Stomach (tissue), 9 donors: Measurements from ENCODE around the gene ZNF415. TPM values are rescaled to one million over a fixed set of nuclear protein-coding genes. Genes with fewer than 3 reads are reported as not detected.

ENCODE experiments used
- DNase-seq, 2 donors: peaks; one replicate each; pipeline versions ENCODE4 v3.0.0 to v3.0.0-alpha.2; 2013 to 2019
- H3K27ac ChIP-seq, 5 donors: fragments of 200-600 bp in 4 of 5; sonication (generic) in 4 of 5; one replicate each; pipeline ENCODE4 v1.5.1; 2013 to 2019; ENCODE audit warnings: mild to moderate bottlenecking in 1 of 5, moderate library complexity in 1 of 5
- H3K27me3 ChIP-seq, 3 donors: fragments of 200-600 bp; sonication (generic); one replicate each; pipeline ENCODE4 v1.5.1; 2017 to 2019; ENCODE audit warnings: mixed run types in 1 of 3
- H3K36me3 ChIP-seq, 4 donors: fragments of 200-600 bp; sonication (generic); 1 replicate in 3 of 4; 2 replicates in 1 of 4; pipeline ENCODE4 v1.5.1; 2016 to 2019
- H3K4me1 ChIP-seq, 4 donors: fragments of 200-600 bp; sonication (generic); one replicate each; pipeline ENCODE4 v1.5.1; 2016 to 2019
- H3K4me3 ChIP-seq, 4 donors: fragments of 200-600 bp; sonication (generic) in 3 of 4; one replicate each; pipeline ENCODE4 v1.5.1; 2016 to 2019; ENCODE audit warnings: mild to moderate bottlenecking in 1 of 4
- H3K9me3 ChIP-seq, 4 donors: fragments of 200-600 bp; sonication (generic); one replicate each; pipeline ENCODE4 v1.5.1; 2016 to 2019
- EP300 ChIP-seq: sonication (generic); formaldehyde crosslinking; IDR thresholded peaks from one replicate; pipeline ENCODE4 v1.6.1; 2017; ENCODE audit warnings: antibody characterized with exemption
- POLR2A ChIP-seq, 4 donors: fragments of 450-650 bp; IDR thresholded peaks; one replicate each; pipeline ENCODE4 v1.6.1; 2016; ENCODE audit warnings: antibody characterized with exemption in 4 of 4, control low read depth in 2 of 4, mild to moderate bottlenecking in 1 of 4, moderate library complexity in 1 of 4
- POLR2AphosphoS5 ChIP-seq, 3 donors: sonication (generic); formaldehyde crosslinking; IDR thresholded peaks; one replicate each; pipeline ENCODE4 v1.6.1; 2016; ENCODE audit warnings: antibody characterized with exemption in 3 of 3
- WGBS, 5 donors: extraction: QIAGEN DNeasy Blood & Tissue Kit in 3 of 5; methylation state at CpG; one replicate each; pipeline versions ENCODE4 v1.1.5 to v1.1.7; 2013 to 2018; 5-methylcytosine and 5-hydroxymethylcytosine counted together
- intact Hi-C: fragments of 100-400 bp; cut with DNase I; formaldehyde crosslinking; loops from one replicate; pipeline ENCODE4 v1.15.1; 2023; ENCODE audit warnings: low total_unique reads
- polyA plus RNA-seq, 3 donors: library from polyadenylated mRNA; stranded (reverse); fragments of 200-250 nt; gene quantifications; one replicate each; pipeline ENCODE4 v1.2.3, GENCODE V29; 2013
- total RNA-seq, 5 donors: library from RNA; depleted of rRNA; stranded (reverse); fragments of >200 nt; gene quantifications; one replicate each; pipeline versions ENCODE4 v1.1.0 to v1.2.3, GENCODE V29; 2014 to 2016
- TF ChIP-seq, protein P1 (sequence below), 7 experiments: fragments of 450-650 bp in 4 of 7; fragments of 200-600 bp in 3 of 7; sonication (generic) in 3 of 7; IDR thresholded peaks; one replicate each; pipeline ENCODE4 v1.5.1; 2016 to 2019; ENCODE audit warnings: antibody characterized with exemption in 7 of 7, control low read depth in 2 of 7, mild to moderate bottlenecking in 1 of 7
- donor health status: healthy with polysubstance abuse.
- donor health status: Bipolar disorder and iron deficiency.
- donor health status: healthy.

Gene ZNF415
- total and polyA plus RNA-seq, 8 donors, result 0.29 to 281 (median 10.3) TPM

DNA sequence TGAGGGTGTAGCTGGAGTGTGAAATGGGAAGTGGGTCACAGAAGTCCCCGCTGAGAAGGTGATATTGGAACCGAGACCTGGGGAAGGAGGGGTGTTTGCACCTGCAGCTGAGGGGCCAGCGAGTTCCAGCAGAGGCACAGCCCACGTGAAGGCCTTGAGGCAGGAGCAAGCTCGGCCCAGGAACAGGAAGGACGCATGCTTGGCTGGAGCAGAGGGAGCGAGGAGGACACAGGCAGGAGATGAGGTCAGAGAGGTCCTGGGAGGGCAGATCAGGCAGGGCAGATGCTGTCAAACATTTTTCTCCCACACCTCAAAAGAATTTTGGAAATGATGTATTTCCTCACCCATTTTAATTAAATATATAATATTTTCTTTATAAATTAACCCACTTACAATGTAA lies 9.3 kb downstream of the ZNF415 start:
- H3K36me3 ChIP-seq, result peaks cover 0 to 43% (median 18%) of the 10 kb centered on the region in 4 donors
- intact Hi-C loops, result no loop called here
- H3K27ac ChIP-seq, result no peak overlapping the region
- no peak overlapping the region for H3K4me3 ChIP-seq
- H3K4me1 ChIP-seq, result no peaks in the 10 kb centered on the region
- WGBS, 5 donors, result 84 to 93% (median 86%) methylated on average over 7 of the region's 7 CpGs
- no peak for TF ChIP-seq EP300
- no peak for TF ChIP-seq POLR2AphosphoS5 (IDR thresholded peaks at IDR 0.05)
- TF ChIP-seq POLR2A (IDR thresholded peaks at IDR 0.05), result no peak
- TF ChIP-seq, protein P1, sequence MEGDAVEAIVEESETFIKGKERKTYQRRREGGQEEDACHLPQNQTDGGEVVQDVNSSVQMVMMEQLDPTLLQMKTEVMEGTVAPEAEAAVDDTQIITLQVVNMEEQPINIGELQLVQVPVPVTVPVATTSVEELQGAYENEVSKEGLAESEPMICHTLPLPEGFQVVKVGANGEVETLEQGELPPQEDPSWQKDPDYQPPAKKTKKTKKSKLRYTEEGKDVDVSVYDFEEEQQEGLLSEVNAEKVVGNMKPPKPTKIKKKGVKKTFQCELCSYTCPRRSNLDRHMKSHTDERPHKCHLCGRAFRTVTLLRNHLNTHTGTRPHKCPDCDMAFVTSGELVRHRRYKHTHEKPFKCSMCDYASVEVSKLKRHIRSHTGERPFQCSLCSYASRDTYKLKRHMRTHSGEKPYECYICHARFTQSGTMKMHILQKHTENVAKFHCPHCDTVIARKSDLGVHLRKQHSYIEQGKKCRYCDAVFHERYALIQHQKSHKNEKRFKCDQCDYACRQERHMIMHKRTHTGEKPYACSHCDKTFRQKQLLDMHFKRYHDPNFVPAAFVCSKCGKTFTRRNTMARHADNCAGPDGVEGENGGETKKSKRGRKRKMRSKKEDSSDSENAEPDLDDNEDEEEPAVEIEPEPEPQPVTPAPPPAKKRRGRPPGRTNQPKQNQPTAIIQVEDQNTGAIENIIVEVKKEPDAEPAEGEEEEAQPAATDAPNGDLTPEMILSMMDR (IDR thresholded peaks at IDR 0.05), result no peak
- no peak for DNase-seq
- no peaks in the 10 kb centered on the region for H3K27me3 ChIP-seq
- H3K9me3 ChIP-seq, result peaks cover 0 to 43% (median 14%) of the 10 kb centered on the region in 4 donors

DNA sequence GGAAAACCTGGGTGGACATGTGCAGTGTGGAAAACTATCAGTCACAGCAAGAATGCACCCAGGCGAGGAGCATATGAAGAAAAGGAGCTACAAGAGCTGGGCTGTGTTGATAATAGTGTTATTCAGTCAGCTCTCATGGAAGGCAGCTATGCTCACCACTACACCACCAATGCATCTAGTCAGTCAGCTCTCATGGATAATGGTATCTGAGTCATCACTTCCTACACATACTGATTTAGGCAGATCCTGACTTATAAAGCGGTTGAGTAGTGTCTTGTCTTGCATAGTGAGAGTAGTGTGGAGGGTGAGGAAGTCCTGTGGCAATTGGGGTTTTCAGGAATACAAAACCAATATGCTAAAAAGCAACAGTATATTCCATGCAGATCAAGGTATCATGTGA lies 20.4 kb downstream of the ZNF415 start:
- Histone ChIP-seq H3K4me3 (no peak overlapping the region), H3K27ac (no peak overlapping the region), H3K4me1 (no peaks in the 10 kb centered on the region), H3K9me3 (peaks cover 0 to 49% (median 19%) of the 10 kb centered on the region in 4 donors), H3K36me3 (peaks cover 30 to 92% (median 68%) of the 10 kb centered on the region in 4 donors), H3K27me3 (no peaks in the 10 kb centered on the region)
- WGBS, 5 donors, result 93 to 100% (median 97%) methylated on average over 2 of the region's 2 CpGs
- intact Hi-C loops, result no loop called here
- TF ChIP-seq POLR2AphosphoS5 (IDR thresholded peaks at IDR 0.05), result no peak
- TF ChIP-seq POLR2A (IDR thresholded peaks at IDR 0.05), result no peak
- TF ChIP-seq, protein P1 (IDR thresholded peaks at IDR 0.05), result no peak
- no peak for TF ChIP-seq EP300
- DNase-seq, result no peak

DNA sequence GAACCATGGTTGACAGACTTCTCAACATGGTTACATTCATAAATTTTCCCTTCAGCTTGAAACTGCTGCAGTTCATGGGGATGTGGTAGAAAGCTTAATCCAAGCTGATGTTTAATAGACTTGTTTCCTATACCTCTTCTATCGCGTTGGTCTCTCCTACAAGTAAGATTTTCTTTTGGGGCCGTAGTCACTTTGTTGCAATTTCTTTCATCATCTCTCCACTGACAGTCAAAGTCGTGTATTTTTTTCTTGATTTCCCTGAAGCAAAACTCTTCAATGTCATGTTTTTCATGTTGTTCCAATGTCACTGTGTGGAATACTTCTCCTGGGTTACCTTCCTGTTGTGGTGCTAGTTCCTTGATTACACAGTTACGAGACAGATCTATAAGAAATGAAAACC lies 23.2 kb downstream of the ZNF415 start:
- DNase-seq, result no peak
- no peak overlapping the region for H3K27ac ChIP-seq
- peaks cover 0 to 34% (median 9%) of the 10 kb centered on the region in 4 donors for H3K9me3 ChIP-seq
- no peak for TF ChIP-seq EP300
- TF ChIP-seq, protein P1 (IDR thresholded peaks at IDR 0.05), result no peak
- TF ChIP-seq POLR2A (IDR thresholded peaks at IDR 0.05), result no peak
- TF ChIP-seq POLR2AphosphoS5 (IDR thresholded peaks at IDR 0.05), result no peak
- no peaks in the 10 kb centered on the region for H3K27me3 ChIP-seq
- 91 to 97% (median 96%) methylated on average over 5 of the region's 5 CpGs for WGBS, 5 donors
- H3K4me1 ChIP-seq, result peaks cover 0 to under 1% (median 0%) of the 10 kb centered on the region in 4 donors
- H3K4me3 ChIP-seq, result no peak overlapping the region
- peaks cover 19 to 64% (median 41%) of the 10 kb centered on the region in 4 donors for H3K36me3 ChIP-seq
- intact Hi-C loops, result no loop called here

DNA sequence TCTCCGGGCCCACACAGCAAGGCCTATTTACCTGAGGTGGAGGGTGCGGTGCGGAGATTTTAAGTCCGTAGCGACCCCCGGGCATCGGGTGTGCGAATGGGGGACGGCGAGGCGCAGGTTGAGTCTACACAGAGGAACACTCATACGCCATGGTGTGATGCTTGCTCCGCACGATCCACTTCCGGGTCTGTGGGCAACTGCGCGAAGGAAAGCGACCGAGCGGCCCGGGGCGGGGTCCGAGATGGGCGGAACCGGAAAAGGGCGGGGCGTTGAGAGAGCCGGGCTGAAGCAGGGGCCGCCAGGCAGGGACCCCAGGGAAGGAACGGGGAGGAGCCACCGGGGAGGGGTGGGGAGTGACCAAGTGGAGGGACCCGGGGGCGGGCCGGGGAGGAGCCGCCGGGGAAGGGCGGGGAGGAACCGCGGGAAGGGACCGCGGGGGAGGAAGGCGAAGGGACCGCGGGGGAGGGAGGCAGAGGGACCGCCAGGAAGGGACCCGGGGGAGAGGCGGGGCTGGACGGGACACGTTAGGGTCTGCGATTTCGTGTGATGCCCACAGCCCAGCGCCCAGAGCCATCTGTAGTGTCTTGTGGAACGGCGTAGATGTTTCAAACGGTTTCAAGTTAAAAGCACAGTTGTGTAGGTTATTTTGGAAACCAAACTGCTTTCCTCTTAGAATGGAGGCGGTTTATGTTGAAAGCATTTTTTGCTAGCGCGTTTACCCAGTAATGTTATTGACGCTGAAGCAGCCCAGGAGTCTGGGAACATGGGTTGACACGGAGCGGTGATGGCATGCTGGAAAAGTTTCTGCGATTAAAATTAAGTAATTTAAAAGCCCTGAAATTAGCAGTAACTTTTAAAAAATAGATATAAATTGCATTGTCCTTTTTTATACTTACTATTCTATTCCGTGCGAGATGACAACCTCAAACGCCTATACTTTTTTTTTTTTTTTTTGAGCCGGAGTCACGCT lies 29.2 kb downstream of the ZNF415 start, which contains the start of gene ZNF160:
Gene ZNF160, minus strand, starts transcription at position 189 of the 970 bp plus-strand sequence. CDS start 17,146 bp downstream, outside the sequence.
- intact Hi-C loops, result no loop called here
- 2 to 3% (median 2%) methylated on average over 51 to 67 of the region's 67 CpGs for WGBS, 5 donors
- DNase-seq, result peak; percentile 98 to 99

More for the DNA sequence above, 29.2 kb downstream of the ZNF415 start, which contains the start of gene ZNF160:
- Histone ChIP-seq H3K4me1 (peaks cover 8 to 37% (median 24%) of the 10 kb centered on the region in 4 donors), H3K36me3 (peaks cover 1 to 28% (median 16%) of the 10 kb centered on the region in 4 donors), H3K4me3 (peak within 1 kb of the TSS; percentile 65 to 92 (median 76)), H3K9me3 (peaks cover 0 to 6% (median 3%) of the 10 kb centered on the region in 4 donors), H3K27ac (peak within 1 kb of the TSS; percentile 87 to 95 (median 88)), H3K27me3 (no peaks in the 10 kb centered on the region)
- no peak for TF ChIP-seq EP300
- peak in 2 of 4 donors; percentile 41 to 65 for TF ChIP-seq POLR2A (IDR thresholded peaks at IDR 0.05)
- TF ChIP-seq POLR2AphosphoS5 (IDR thresholded peaks at IDR 0.05), result peak; percentile 78 to 97 (median 96)
- TF ChIP-seq, protein P1 (IDR thresholded peaks at IDR 0.05), result no peak
